GM12878 (cell line): ENCODE results near the gene P2RX7. TPM values are rescaled to one million over a fixed set of nuclear protein-coding genes. Genes with fewer than 3 reads are reported as not detected.

Experiments used
- BCL3 ChIP-seq: IDR thresholded peaks from 2 replicates; pipeline ENCODE4 v1.6.1; 2011; ENCODE audit warnings: borderline replicate concordance, low read depth, mild to moderate bottlenecking, moderate library complexity, low read length; ENCODE audit not compliant: insufficient read depth, poor library complexity, severe bottlenecking
- CEBPB ChIP-seq, 2 experiments: fragments of 150-350 bp in 1 of 2; IDR thresholded peaks; 2 replicates each; pipeline ENCODE4 v1.6.1; 2012 to 2014; ENCODE audit warnings: low read depth in 2 of 2, low read length in 2 of 2, borderline replicate concordance in 1 of 2, inconsistent platforms in 1 of 2
- CREB1 ChIP-seq: IDR thresholded peaks from 2 replicates; pipeline ENCODE4 v1.6.1; 2012; ENCODE audit warnings: low read depth, mild to moderate bottlenecking, inconsistent platforms
- CREM ChIP-seq: IDR thresholded peaks from 2 replicates; pipeline ENCODE4 v1.6.1; 2014; ENCODE audit warnings: antibody characterized with exemption, low read depth
- EED ChIP-seq: sonication (generic); IDR thresholded peaks from 2 replicates; pipeline ENCODE4 v1.6.1; 2016; ENCODE audit warnings: antibody characterized with exemption, low read depth
- JUND ChIP-seq: IDR thresholded peaks from 2 replicates; pipeline ENCODE4 v1.6.1; 2012; ENCODE audit warnings: low read depth, mild to moderate bottlenecking, low read length, improper control_type of control experiment, moderate library complexity
- MAX ChIP-seq: IDR thresholded peaks from 2 replicates; pipeline ENCODE4 v1.6.1; 2012; ENCODE audit warnings: low read depth, low read length, improper control_type of control experiment
- MTA3 ChIP-seq: IDR thresholded peaks from 2 replicates; pipeline ENCODE4 v1.6.1; 2012; ENCODE audit warnings: low read length, inconsistent platforms, borderline replicate concordance
- NFYA ChIP-seq: IDR thresholded peaks from 2 replicates; pipeline ENCODE4 v1.6.1; 2011; ENCODE audit warnings: low read depth, mild to moderate bottlenecking, low read length, improper control_type of control experiment, borderline replicate concordance
- POLR2AphosphoS5 ChIP-seq: IDR thresholded peaks from 2 replicates; pipeline ENCODE4 v1.6.1; 2011; ENCODE audit warnings: mild to moderate bottlenecking, low read length, inconsistent platforms
- RELA ChIP-seq: fragments of 450-650 bp; IDR thresholded peaks from 2 replicates; pipeline ENCODE4 v1.8.0; 2014; ENCODE audit warnings: borderline replicate concordance; ENCODE audit not compliant: partially characterized antibody
- REST ChIP-seq: IDR thresholded peaks from 2 replicates; pipeline ENCODE4 v1.6.1; 2012; ENCODE audit warnings: mild to moderate bottlenecking, low read depth, low read length
- RFX5 ChIP-seq: IDR thresholded peaks from 2 replicates; pipeline ENCODE4 v1.6.1; 2011; ENCODE audit warnings: low read depth, low read length, improper control_type of control experiment
- SKIL ChIP-seq: fragments of 450-650 bp; IDR thresholded peaks from 2 replicates; pipeline ENCODE4 v1.6.1; 2017; ENCODE audit warnings: mild to moderate bottlenecking, low read depth, inconsistent platforms; ENCODE audit not compliant: poor library complexity, severe bottlenecking
- TAF1 ChIP-seq: IDR thresholded peaks from 2 replicates; pipeline ENCODE4 v1.6.1; 2011; ENCODE audit warnings: mild to moderate bottlenecking, low read depth, low read length, borderline replicate concordance
- TCF3 ChIP-seq: IDR thresholded peaks from 2 replicates; pipeline ENCODE4 v1.6.1; 2012; ENCODE audit warnings: low read depth, mild to moderate bottlenecking, low read length, borderline replicate concordance; ENCODE audit not compliant: insufficient read depth
- YBX1 ChIP-seq: fragments of 450-650 bp; IDR thresholded peaks from 2 replicates; pipeline ENCODE4 v1.6.1; 2016; ENCODE audit warnings: antibody characterized with exemption
- YY1 ChIP-seq: IDR thresholded peaks from 2 replicates; pipeline ENCODE4 v1.6.1; 2011; ENCODE audit warnings: low read depth, mild to moderate bottlenecking, low read length
- ZNF622 ChIP-seq: fragments of 450-650 bp; IDR thresholded peaks from 2 replicates; pipeline ENCODE4 v1.6.1; 2017; ENCODE audit warnings: mild to moderate bottlenecking, inconsistent platforms
- ZSCAN29 ChIP-seq: fragments of 450-650 bp; IDR thresholded peaks from 2 replicates; pipeline ENCODE4 v1.6.1; 2017; ENCODE audit warnings: mild to moderate bottlenecking, moderate library complexity
- ZZZ3 ChIP-seq: IDR thresholded peaks from 2 replicates; pipeline ENCODE4 v1.6.1; 2011; ENCODE audit warnings: low read depth; ENCODE audit not compliant: control insufficient read depth, insufficient read length
- polyA plus RNA-seq, 11 experiments: library from polyadenylated mRNA; depleted of rRNA in 4 of 11; unstranded in 6 of 11; stranded (reverse) in 5 of 11; fragments of >200 nt; fragmentation: Nextera tagmentation in 4 of 11; fragmentation: Illumina TruSeq in 1 of 11; extraction: Ambion mirVana in 4 of 11; extraction: Trizol in 1 of 11; gene quantifications; 1 replicate in 1 of 11; 2 replicates in 10 of 11; pipeline versions ENCODE4 v1.2.1 to v1.2.3, GENCODE V29; 2011 to 2016; ENCODE audit warnings: inconsistent platforms in 2 of 11, missing spikeins in 2 of 11, low read depth in 1 of 11
- total RNA-seq, 4 experiments: library from RNA; depleted of rRNA in 3 of 4; stranded (reverse); fragments of >200 nt in 3 of 4; fragmentation: Illumina TruSeq in 1 of 4; extraction: Trizol in 1 of 4; gene quantifications; 2 replicates each; pipeline versions ENCODE4 v1.2.1 to v1.2.3, GENCODE V29; 2013 to 2021

Gene P2RX7
- total and polyA plus RNA-seq, 10 of the 15 experiments (the other 5 are each of a cell fraction or from before 2014, with no cell fraction given) = 0.74 to 2.6 (median 1.5) TPM

- TF ChIP-seq BCL3 (no peak), ZZZ3 (no peak), TAF1 (no peak), REST (no peak), CREB1 (no peak), RELA (no peak), CEBPB (IDR thresholded peaks at IDR 0.05; ENCODE audit: borderline replicate concordance in 1 of 2, low read depth in 2 of 2, low read length in 2 of 2) (no peak), ZNF622 (no peak), YBX1 (no peak), YY1 (peak; percentile 75), TCF3 (no peak), CREM (no peak), EED (no peak), NFYA (no peak), ZSCAN29 (no peak), MTA3 (no peak), RFX5 (no peak), POLR2AphosphoS5 (no peak), JUND (no peak), SKIL (peak; percentile 67), MAX (no peak)
Observed at GRCh38 chr12:121110211-121110940, 22.3 kb upstream of the P2RX7 start (continued).
